Measurements from ENCODE around the gene ZFP36L2. TPM values are rescaled to one million over a fixed set of nuclear protein-coding genes. Genes with fewer than 3 reads are reported as not detected.

The ZFP36L2 gene
- total RNA-seq, 1 donor from 2014 or later = 222 TPM

GRCh38 chr2:43226955-43227829, 786 bp upstream of the ZFP36L2 start:
- Mint-ChIP-seq H3K4me3 (ENCODE audit: low read depth) (peak overlapping the region; percentile 81), H3K36me3 (ENCODE audit: insufficient read depth) (peaks cover 22% of the 10 kb centered on the region), H3K9me3 (ENCODE audit: low read depth) (no peaks in the 10 kb centered on the region), H3K4me1 (ENCODE audit: low read depth) (peaks cover 22% of the 10 kb centered on the region), H3K27me3 (no peaks in the 10 kb centered on the region), H3K27ac (peak overlapping the region; percentile 96)
- peak; percentile 40 for TF ChIP-seq CTCF (IDR thresholded peaks at IDR 0.05; ENCODE audit: unreplicated experiment)
- peak; percentile 77 for DNase-seq (ENCODE audit: low spot score, unreplicated experiment)

GRCh38 chr2:43225788-43226557, 433 bp downstream of the ZFP36L2 start:
- no peak for TF ChIP-seq CTCF (IDR thresholded peaks at IDR 0.05; ENCODE audit: unreplicated experiment)
- H3K9me3 Mint-ChIP-seq (ENCODE audit: low read depth) = no peaks in the 10 kb centered on the region
- no peaks in the 10 kb centered on the region for H3K27me3 Mint-ChIP-seq
- H3K4me1 Mint-ChIP-seq (ENCODE audit: low read depth) = peaks cover 33% of the 10 kb centered on the region
- peaks cover 24% of the 10 kb centered on the region for H3K36me3 Mint-ChIP-seq (ENCODE audit: insufficient read depth)
- peak overlapping the region; percentile 97 for H3K4me3 Mint-ChIP-seq (ENCODE audit: low read depth)
- H3K27ac Mint-ChIP-seq = peak overlapping the region; percentile 93
- peak; percentile 37 for DNase-seq (ENCODE audit: low spot score, unreplicated experiment)

- no peaks in the 10 kb centered on the region for H3K9me3 Mint-ChIP-seq (ENCODE audit: low read depth)
- DNase-seq (ENCODE audit: low spot score, unreplicated experiment) = peak; percentile 29
- TF ChIP-seq CTCF (IDR thresholded peaks at IDR 0.05; ENCODE audit: unreplicated experiment) = no peak
- peaks cover 39% of the 10 kb centered on the region for H3K4me1 Mint-ChIP-seq (ENCODE audit: low read depth)
- no peaks in the 10 kb centered on the region for H3K27me3 Mint-ChIP-seq
- H3K4me3 Mint-ChIP-seq (ENCODE audit: low read depth) = peak overlapping the region; percentile 97
- H3K36me3 Mint-ChIP-seq (ENCODE audit: insufficient read depth) = peaks cover 22% of the 10 kb centered on the region
- H3K27ac Mint-ChIP-seq = peak overlapping the region; percentile 93
These were observed 1.2 kb downstream of the ZFP36L2 start for GRCh38 chr2:43225093-43225787.

- Mint-ChIP-seq H3K27ac (no peak overlapping the region), H3K27me3 (no peaks in the 10 kb centered on the region), H3K4me1 (ENCODE audit: low read depth) (peaks cover 44% of the 10 kb centered on the region), H3K36me3 (ENCODE audit: insufficient read depth) (peaks cover 22% of the 10 kb centered on the region), H3K4me3 (ENCODE audit: low read depth) (peak overlapping the region; percentile 97), H3K9me3 (ENCODE audit: low read depth) (no peaks in the 10 kb centered on the region)
- no peak for DNase-seq (ENCODE audit: low spot score, unreplicated experiment)
- no peak for TF ChIP-seq CTCF (IDR thresholded peaks at IDR 0.05; ENCODE audit: unreplicated experiment)
These were observed 1.8 kb downstream of the ZFP36L2 start for GRCh38 chr2:43224571-43225092.
